Esophagus (tissue), 2 donors: ENCODE results near the gene TCF15. TPM values are rescaled to one million over a fixed set of nuclear protein-coding genes. Genes with fewer than 3 reads are reported as not detected.

ENCODE experiments used
- H3K27ac ChIP-seq, 2 donors: one replicate each; pipeline ENCODE4 v1.5.1; 2013; ENCODE audit warnings: low read depth in 2 of 2, mild to moderate bottlenecking in 2 of 2, inconsistent platforms in 1 of 2, low read length in 1 of 2, moderate library complexity in 1 of 2
- H3K27me3 ChIP-seq, 2 donors: one replicate each; pipeline ENCODE4 v1.6.1; 2013; ENCODE audit warnings: low read length in 2 of 2, control low read depth in 1 of 2, mild to moderate bottlenecking in 1 of 2; ENCODE audit not compliant: insufficient read depth in 2 of 2, control insufficient read depth in 1 of 2
- H3K36me3 ChIP-seq, 2 donors: one replicate each; pipeline ENCODE4 v1.6.1; 2013; ENCODE audit warnings: low read length in 1 of 2; ENCODE audit not compliant: control insufficient read depth in 2 of 2, insufficient read depth in 2 of 2
- H3K4me1 ChIP-seq, 2 donors: one replicate each; pipeline ENCODE4 v1.6.1; 2013; ENCODE audit warnings: low read length in 1 of 2; ENCODE audit not compliant: control insufficient read depth in 2 of 2, insufficient read depth in 2 of 2
- H3K4me3 ChIP-seq, 2 donors: one replicate each; pipeline ENCODE4 v1.5.1; 2013; ENCODE audit warnings: low read length in 2 of 2, mild to moderate bottlenecking in 2 of 2, low read depth in 1 of 2, moderate library complexity in 1 of 2
- H3K9me3 ChIP-seq, 2 donors: one replicate each; pipeline ENCODE4 v1.6.1; 2013; ENCODE audit warnings: mild to moderate bottlenecking in 2 of 2, low read depth in 1 of 2, low read length in 1 of 2, moderate library complexity in 1 of 2; ENCODE audit not compliant: control insufficient read depth in 2 of 2, insufficient read depth in 1 of 2
- WGBS, 2 donors: extraction: QIAGEN DNeasy Blood & Tissue Kit; methylation state at CpG; one replicate each; pipeline ENCODE4 v1.1.7; 2013; 5-methylcytosine and 5-hydroxymethylcytosine counted together
- polyA plus RNA-seq, 2 donors: library from polyadenylated mRNA; stranded (reverse); fragments of 200-250 nt; gene quantifications; one replicate each; pipeline ENCODE4 v1.2.3, GENCODE V29; 2013
- donor health status: healthy with polysubstance abuse.
- donor health status: Bipolar disorder and iron deficiency.

TCF15 gene
- polyA plus RNA-seq, 2 donors = 0.26 to 0.39 TPM

DNA sequence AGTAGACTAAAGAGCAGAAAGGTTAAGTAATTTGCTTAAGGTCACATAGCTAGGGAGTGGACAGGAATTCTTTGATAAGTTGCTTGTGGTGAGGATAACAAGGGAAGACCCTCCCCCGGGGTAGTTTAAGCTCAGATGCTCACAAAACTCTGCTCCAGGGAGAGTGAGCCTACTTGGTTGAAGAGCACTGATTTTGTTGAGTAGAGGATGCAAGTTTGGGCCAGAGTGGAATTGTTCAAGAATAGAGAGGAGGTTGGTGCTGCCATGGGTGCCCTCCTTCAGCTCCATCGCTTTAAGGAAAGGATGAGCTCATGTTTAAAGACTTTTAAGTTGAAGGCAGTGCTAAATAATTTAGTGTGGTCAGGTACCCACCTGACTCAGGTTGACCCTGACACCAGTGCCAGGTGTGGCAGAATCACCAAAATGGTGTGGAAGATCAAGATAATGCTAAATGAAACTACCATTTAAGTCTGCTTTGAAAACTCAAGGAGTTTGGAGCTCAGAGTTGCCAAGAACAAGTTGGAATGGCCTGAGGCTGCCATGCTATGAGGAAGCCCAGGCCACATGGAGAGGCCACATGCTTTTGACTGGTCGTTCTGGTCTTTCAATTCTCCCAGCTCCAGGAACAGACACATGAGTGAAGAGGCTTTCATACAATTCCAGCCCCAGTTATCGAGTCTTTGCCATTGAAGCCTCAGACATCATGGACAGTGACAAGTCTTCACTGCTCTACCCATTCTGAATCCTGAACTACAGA, 8.0 kb upstream of the TCF15 start:
- peaks cover 0 to under 1% of the 10 kb centered on the region in 2 donors for H3K4me1 ChIP-seq
- H3K27ac ChIP-seq = no peak overlapping the region
- H3K9me3 ChIP-seq = peaks cover 0 to 7% of the 10 kb centered on the region in 2 donors
- 72 to 87% methylated on average over 4 of the region's 4 CpGs for WGBS, 2 donors
- no peak overlapping the region for H3K4me3 ChIP-seq
- H3K36me3 ChIP-seq = no peaks in the 10 kb centered on the region
- H3K27me3 ChIP-seq = no peaks in the 10 kb centered on the region

DNA sequence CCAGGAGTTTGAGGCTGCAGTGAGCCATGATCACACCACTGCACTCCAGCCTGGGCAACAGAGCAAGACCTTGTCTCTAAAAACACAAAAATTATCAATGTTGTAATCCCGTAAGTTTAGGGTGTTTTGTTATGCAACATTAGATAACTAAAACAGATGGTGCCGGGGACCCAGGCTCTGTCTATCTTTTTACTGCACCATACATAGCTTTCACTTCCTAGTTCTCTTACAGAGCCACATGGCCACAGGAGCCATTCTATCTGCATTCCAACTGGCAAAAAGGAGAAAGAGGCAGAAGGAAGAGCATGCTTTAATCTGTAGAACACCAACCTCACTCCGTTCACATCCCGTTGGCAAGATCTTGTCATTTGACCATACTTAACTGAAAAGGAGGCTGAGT, 5.4 kb upstream of the TCF15 start:
- 81 to 85% methylated on average over 4 of the region's 4 CpGs for WGBS, 2 donors
- peaks cover 0 to 7% of the 10 kb centered on the region in 2 donors for H3K9me3 ChIP-seq
- H3K27ac ChIP-seq = no peak overlapping the region
- H3K27me3 ChIP-seq = peaks cover 0 to 2% of the 10 kb centered on the region in 2 donors
- H3K36me3 ChIP-seq = no peaks in the 10 kb centered on the region
- peaks cover 0 to 3% of the 10 kb centered on the region in 2 donors for H3K4me1 ChIP-seq
- no peak overlapping the region for H3K4me3 ChIP-seq

GRCh38 chr20:611843-612185, 1.7 kb upstream of the TCF15 start:
- H3K4me3 ChIP-seq = no peak overlapping the region
- no peaks in the 10 kb centered on the region for H3K36me3 ChIP-seq
- H3K9me3 ChIP-seq = no peaks in the 10 kb centered on the region
- H3K4me1 ChIP-seq = peaks cover 0 to 6% of the 10 kb centered on the region in 2 donors
- H3K27ac ChIP-seq = no peak overlapping the region
- 22 to 24% methylated on average over 8 of the region's 8 CpGs for WGBS, 2 donors
- peaks cover 0 to 16% of the 10 kb centered on the region in 2 donors for H3K27me3 ChIP-seq

- Histone ChIP-seq H3K27me3 (peaks cover 0 to 16% of the 10 kb centered on the region in 2 donors), H3K4me1 (peaks cover 0 to 6% of the 10 kb centered on the region in 2 donors), H3K36me3 (no peaks in the 10 kb centered on the region), H3K9me3 (no peaks in the 10 kb centered on the region), H3K4me3 (no peak overlapping the region), H3K27ac (no peak overlapping the region)
- 33 to 34% methylated on average over 24 of the region's 24 CpGs for WGBS, 2 donors
These were observed 1.1 kb upstream of the TCF15 start for GRCh38 chr20:611047-611842.

DNA sequence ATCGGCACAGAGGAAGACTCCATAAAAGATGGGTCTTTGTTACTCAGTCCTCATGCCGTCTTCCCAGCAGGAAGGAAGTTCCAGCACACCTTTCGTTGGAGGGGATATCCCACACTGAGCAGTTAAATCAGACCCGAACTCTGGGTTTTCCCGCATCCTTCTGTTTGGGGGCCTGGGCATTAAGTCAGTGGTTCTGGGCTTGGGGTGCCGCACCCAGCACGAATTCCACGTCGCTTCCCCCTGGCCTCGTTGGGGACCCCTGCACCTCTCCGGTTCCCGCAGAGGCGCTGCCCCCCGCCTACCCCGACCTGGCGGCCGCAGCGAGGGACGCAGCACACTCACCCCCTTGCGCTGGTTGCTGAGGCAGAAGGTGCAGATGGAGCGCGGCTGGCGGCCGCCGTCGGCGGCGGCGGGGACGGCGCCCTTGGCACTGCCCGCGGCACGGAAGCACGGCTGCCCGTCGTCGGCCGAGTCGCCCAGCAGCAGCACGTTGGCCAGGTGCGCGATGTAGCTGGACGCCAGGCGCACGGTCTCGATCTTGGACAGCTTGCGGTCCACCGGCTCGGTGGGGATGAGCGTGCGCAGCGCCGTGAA, 641 bp downstream of the TCF15 start:
- H3K4me3 ChIP-seq = peak overlapping the region in 1 of 2 donors; percentile 30
- H3K36me3 ChIP-seq = no peaks in the 10 kb centered on the region
- H3K9me3 ChIP-seq = no peaks in the 10 kb centered on the region
- peaks cover 0 to 16% of the 10 kb centered on the region in 2 donors for H3K27me3 ChIP-seq
- no peak overlapping the region for H3K27ac ChIP-seq
- H3K4me1 ChIP-seq = peaks cover 0 to 6% of the 10 kb centered on the region in 2 donors
- 9 to 11% methylated on average over 51 to 53 of the region's 54 CpGs for WGBS, 2 donors

GRCh38 chr20:608970-609369, 1.1 kb downstream of the TCF15 start:
- no peaks in the 10 kb centered on the region for H3K36me3 ChIP-seq
- no peaks in the 10 kb centered on the region for H3K9me3 ChIP-seq
- H3K27me3 ChIP-seq = peaks cover 0 to 16% of the 10 kb centered on the region in 2 donors
- H3K4me1 ChIP-seq = peaks cover 0 to 6% of the 10 kb centered on the region in 2 donors
- WGBS, 2 donors = 80 to 81% methylated on average over 8 of the region's 8 CpGs
- H3K27ac ChIP-seq = no peak overlapping the region
- no peak overlapping the region for H3K4me3 ChIP-seq

DNA sequence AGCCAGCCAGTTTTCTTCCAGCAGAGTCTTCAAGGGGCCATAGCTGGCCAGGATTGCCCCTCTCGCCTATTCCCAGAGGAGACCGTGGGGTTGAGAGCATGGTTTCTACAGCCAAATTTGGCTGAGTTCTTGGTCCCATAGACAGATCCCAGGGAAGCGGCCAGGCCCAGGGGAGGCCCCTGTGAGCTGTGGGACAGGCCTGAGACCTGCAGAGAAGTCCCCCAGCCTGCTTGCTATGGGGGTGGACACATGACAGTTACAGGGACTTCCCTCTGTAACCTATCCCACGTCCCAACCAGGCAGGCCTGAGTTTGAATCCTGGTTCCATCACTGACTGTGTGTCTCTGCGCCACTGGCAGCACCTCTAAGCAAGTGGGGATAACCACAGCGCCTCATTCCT, 2.6 kb downstream of the TCF15 start:
- 79 to 81% methylated on average over 6 of the region's 6 CpGs for WGBS, 2 donors
- Histone ChIP-seq H3K4me1 (peaks cover 0 to 4% of the 10 kb centered on the region in 2 donors), H3K27ac (no peak overlapping the region), H3K27me3 (peaks cover 0 to 16% of the 10 kb centered on the region in 2 donors), H3K9me3 (no peaks in the 10 kb centered on the region), H3K36me3 (no peaks in the 10 kb centered on the region), H3K4me3 (no peak overlapping the region)

DNA sequence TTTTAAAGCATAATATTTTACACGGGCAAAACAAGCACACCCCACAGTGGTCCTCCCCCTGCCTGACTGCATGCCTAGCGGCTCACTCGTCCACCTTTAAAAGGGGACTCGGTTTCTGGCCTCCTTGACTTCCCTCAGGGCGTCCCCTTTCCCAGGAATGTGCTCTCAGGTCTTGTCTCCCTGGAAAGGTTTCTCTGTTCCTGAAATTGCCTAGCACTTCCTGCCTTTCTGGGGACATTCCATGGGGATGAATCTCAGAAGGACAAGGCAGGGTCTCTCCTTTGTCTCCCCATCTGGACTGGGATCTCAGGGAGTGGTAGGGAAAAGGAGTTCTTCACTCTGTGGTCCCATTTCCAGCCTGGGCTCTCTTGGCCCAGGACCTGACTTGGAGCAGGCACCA, 4.9 kb downstream of the TCF15 start:
- Histone ChIP-seq H3K4me3 (no peak overlapping the region), H3K27ac (no peak overlapping the region), H3K9me3 (no peaks in the 10 kb centered on the region), H3K4me1 (peaks cover 0 to 4% of the 10 kb centered on the region in 2 donors), H3K36me3 (no peaks in the 10 kb centered on the region), H3K27me3 (peaks cover 0 to 12% of the 10 kb centered on the region in 2 donors)
- 61% methylated on average over 5 of the region's 5 CpGs for WGBS, 2 donors

GRCh38 chr20:603116-603640, 6.9 kb downstream of the TCF15 start:
- 73 to 76% methylated on average over 8 of the region's 8 CpGs for WGBS, 2 donors
- no peaks in the 10 kb centered on the region for H3K9me3 ChIP-seq
- H3K4me1 ChIP-seq = no peaks in the 10 kb centered on the region
- H3K27ac ChIP-seq = no peak overlapping the region
- H3K4me3 ChIP-seq = no peak overlapping the region
- H3K36me3 ChIP-seq = no peaks in the 10 kb centered on the region
- H3K27me3 ChIP-seq = peaks cover 0 to 3% of the 10 kb centered on the region in 2 donors
